BE2C (cell line): ENCODE measurements around the gene UBXN10.

Source experiments
- DNase-seq: peaks from one replicate; pipeline ENCODE4 v3.0.0-alpha.2; 2020
- H3K27me3 ChIP-seq: fragments of 250-450 bp; sonication (Bioruptor Pico); 2 replicates; pipeline ENCODE4 v1.5.1; 2020; ENCODE audit warnings: mild to moderate bottlenecking
- H3K36me3 ChIP-seq: fragments of 250-450 bp; sonication (Bioruptor Pico); 2 replicates; pipeline ENCODE4 v1.5.1; 2020; ENCODE audit warnings: mild to moderate bottlenecking
- H3K4me1 ChIP-seq: fragments of 250-450 bp; sonication (Bioruptor Pico); 2 replicates; pipeline ENCODE4 v1.5.1; 2020
- H3K4me3 ChIP-seq: 2 replicates; pipeline ENCODE4 v1.5.1; 2011; ENCODE audit warnings: low read depth, low read length
- H3K9me3 ChIP-seq: fragments of 250-450 bp; sonication (Bioruptor Pico); 2 replicates; pipeline ENCODE4 v1.5.1; 2020
- TF ChIP-seq, protein P1 (sequence below): IDR thresholded peaks from 2 replicates; pipeline ENCODE4 v1.5.1; 2012; ENCODE audit warnings: mild to moderate bottlenecking, low read depth, low read length

Gene UBXN10

DNA sequence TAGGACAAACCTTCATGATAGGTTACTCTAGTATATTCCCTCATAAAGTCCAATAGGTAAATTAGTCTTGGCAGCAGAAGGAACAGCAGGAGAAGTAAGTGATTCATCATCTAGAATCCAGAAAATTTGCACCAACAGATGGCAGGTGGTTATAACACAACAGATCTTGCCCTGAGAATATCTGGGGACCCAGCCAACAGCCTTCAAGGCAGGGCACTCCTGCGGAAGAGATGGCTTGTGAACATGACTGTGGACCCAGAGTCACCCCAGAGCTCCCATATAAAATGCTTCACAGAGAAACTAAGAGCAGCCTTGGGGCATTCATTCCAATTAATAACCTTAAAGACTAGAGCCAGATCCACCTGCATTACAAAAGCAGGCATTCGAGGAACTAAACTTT is 8.3 kb downstream of the UBXN10 start:
- Histone ChIP-seq H3K36me3 (no peaks in the 10 kb centered on the region), H3K4me3 (no peak overlapping the region), H3K9me3 (no peaks in the 10 kb centered on the region), H3K27me3 (no peaks in the 10 kb centered on the region), H3K4me1 (no peaks in the 10 kb centered on the region)
- TF ChIP-seq, protein P1, sequence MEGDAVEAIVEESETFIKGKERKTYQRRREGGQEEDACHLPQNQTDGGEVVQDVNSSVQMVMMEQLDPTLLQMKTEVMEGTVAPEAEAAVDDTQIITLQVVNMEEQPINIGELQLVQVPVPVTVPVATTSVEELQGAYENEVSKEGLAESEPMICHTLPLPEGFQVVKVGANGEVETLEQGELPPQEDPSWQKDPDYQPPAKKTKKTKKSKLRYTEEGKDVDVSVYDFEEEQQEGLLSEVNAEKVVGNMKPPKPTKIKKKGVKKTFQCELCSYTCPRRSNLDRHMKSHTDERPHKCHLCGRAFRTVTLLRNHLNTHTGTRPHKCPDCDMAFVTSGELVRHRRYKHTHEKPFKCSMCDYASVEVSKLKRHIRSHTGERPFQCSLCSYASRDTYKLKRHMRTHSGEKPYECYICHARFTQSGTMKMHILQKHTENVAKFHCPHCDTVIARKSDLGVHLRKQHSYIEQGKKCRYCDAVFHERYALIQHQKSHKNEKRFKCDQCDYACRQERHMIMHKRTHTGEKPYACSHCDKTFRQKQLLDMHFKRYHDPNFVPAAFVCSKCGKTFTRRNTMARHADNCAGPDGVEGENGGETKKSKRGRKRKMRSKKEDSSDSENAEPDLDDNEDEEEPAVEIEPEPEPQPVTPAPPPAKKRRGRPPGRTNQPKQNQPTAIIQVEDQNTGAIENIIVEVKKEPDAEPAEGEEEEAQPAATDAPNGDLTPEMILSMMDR = no peak
- no peak for DNase-seq

DNA sequence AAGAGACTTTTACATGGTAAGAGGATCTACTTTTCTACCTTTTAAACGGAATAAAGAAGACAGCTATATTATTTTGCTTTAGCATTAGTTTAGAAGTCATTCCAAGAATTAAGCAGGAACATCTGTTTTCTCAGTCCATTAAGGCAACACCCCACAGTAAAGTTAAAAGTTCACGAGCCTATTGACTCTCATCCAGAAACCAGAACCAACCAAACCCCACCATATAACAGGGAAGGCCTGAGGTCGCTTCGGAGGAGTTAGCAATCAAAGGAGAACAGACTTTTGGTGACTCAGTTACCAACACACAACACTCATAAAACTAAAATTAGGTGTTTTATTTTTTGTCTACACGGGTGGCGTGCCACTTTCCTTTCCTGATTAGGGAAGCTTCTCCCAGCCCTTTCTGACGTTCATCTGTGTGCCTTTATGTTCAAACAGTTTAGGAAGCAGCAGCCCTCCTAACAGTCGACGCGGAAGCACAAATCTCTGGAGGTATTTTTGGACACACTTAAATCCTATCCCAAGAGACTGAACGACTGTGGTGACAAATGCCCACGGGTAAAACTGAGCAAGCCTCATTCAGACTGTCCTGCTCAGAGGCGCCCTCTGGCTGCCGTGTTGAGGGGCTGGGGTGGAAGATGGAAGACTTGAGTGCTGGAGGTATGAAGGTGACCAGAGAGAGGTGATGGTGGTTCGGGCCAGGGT is 9.0 kb downstream of the UBXN10 start:
- Histone ChIP-seq H3K4me3 (no peak overlapping the region), H3K36me3 (no peaks in the 10 kb centered on the region), H3K9me3 (no peaks in the 10 kb centered on the region), H3K27me3 (no peaks in the 10 kb centered on the region), H3K4me1 (no peaks in the 10 kb centered on the region)
- DNase-seq = peak; percentile 60
- TF ChIP-seq, protein P1 = peak; percentile 81

- no peaks in the 10 kb centered on the region for H3K9me3 ChIP-seq
- TF ChIP-seq, protein P1 = no peak
- no peaks in the 10 kb centered on the region for H3K27me3 ChIP-seq
- no peaks in the 10 kb centered on the region for H3K36me3 ChIP-seq
- no peak for DNase-seq
- no peak overlapping the region for H3K4me3 ChIP-seq
- no peaks in the 10 kb centered on the region for H3K4me1 ChIP-seq
Observed at GRCh38 chr1:20195462-20195780, 9.5 kb downstream of the UBXN10 start.

DNA sequence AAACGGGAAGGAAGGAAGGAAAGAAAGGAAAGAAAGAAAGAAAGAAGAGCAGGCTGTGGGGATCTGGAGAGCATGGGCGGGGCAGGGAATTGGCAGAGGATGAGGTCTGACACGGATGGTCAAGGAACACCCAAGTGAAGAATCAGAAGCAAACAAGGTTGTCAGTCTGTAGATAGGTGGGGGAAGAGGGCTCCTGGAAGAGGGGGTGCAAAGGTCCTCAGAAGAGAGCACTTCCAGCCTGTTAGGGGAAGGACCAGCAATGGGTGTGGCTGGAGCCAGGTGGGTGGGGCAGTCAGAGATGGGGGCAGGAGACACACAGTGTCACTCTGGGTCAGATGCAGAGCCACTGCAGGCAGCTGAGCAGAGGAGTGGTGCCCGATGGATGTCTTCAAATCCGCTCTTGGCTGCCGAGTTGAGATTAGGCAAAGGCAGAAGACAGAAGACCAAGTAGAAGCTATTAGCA is 11.5 kb downstream of the UBXN10 start:
- TF ChIP-seq, protein P1 = no peak

GRCh38 chr1:20198296-20198695 is 12.4 kb downstream of the UBXN10 start:
- no peaks in the 10 kb centered on the region for H3K9me3 ChIP-seq
- DNase-seq = no peak
- TF ChIP-seq, protein P1 = no peak
- no peaks in the 10 kb centered on the region for H3K36me3 ChIP-seq
- H3K4me3 ChIP-seq = no peak overlapping the region
- H3K27me3 ChIP-seq = no peaks in the 10 kb centered on the region
- H3K4me1 ChIP-seq = no peaks in the 10 kb centered on the region

More for the DNA sequence above, 11.5 kb downstream of the UBXN10 start:
- DNase-seq = no peak
- no peaks in the 10 kb centered on the region for H3K4me1 ChIP-seq
- no peaks in the 10 kb centered on the region for H3K9me3 ChIP-seq
- no peaks in the 10 kb centered on the region for H3K27me3 ChIP-seq
- no peaks in the 10 kb centered on the region for H3K36me3 ChIP-seq
- H3K4me3 ChIP-seq = no peak overlapping the region

- DNase-seq = no peak
- TF ChIP-seq, protein P1 = no peak
- Histone ChIP-seq H3K4me1 (no peaks in the 10 kb centered on the region), H3K27me3 (no peaks in the 10 kb centered on the region), H3K9me3 (no peaks in the 10 kb centered on the region), H3K4me3 (no peak overlapping the region), H3K36me3 (no peaks in the 10 kb centered on the region)
Observed at GRCh38 chr1:20198918-20199317, 13.0 kb downstream of the UBXN10 start.
